ENCODE data around the gene MEIKIN.

Gene MEIKIN

DNA sequence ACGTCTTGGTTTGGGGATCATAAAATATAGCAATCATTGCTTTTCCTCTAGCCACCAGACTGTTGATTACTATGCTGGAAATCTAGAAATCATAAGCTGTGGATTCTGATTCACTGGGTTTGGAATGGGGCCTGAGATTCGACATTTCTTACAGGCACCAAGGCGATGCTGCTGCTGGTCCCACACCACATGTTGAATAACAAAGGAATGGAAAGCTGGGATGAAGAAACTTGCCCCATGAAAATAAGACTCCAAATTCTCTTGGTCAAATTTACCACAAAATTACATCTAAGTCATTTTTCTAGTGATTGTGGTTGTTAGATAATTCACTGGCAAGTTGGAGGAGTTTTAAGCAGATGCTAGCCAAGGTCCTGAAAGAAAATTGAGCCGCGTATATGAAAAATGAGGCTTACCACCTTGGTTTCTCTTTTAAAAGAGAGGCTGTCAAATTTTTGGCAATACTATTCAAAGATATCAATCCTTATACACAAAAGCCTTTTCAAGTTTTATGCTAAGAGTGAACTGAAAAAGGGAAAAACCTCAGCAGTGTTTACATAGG is 23.0 kb upstream of the MEIKIN start:
- Histone ChIP-seq H3K27ac (ENCODE audit: low read length) (no peak overlapping the region), H3K27me3 (ENCODE audit: control insufficient read depth, insufficient read depth, low read length) (no peaks in the 10 kb centered on the region), H3K36me3 (ENCODE audit: control insufficient read depth, low read depth, low read length) (no peaks in the 10 kb centered on the region), H3K9me3 (ENCODE audit: control insufficient read depth, low read depth, low read length) (no peaks in the 10 kb centered on the region), H3K9ac (ENCODE audit: low read length) (no peak overlapping the region), H3K4me3 (ENCODE audit: low read length) (no peak overlapping the region), H3K4me1 (ENCODE audit: control insufficient read depth, low read depth, low read length) (peaks cover 4% of the 10 kb centered on the region)

DNA sequence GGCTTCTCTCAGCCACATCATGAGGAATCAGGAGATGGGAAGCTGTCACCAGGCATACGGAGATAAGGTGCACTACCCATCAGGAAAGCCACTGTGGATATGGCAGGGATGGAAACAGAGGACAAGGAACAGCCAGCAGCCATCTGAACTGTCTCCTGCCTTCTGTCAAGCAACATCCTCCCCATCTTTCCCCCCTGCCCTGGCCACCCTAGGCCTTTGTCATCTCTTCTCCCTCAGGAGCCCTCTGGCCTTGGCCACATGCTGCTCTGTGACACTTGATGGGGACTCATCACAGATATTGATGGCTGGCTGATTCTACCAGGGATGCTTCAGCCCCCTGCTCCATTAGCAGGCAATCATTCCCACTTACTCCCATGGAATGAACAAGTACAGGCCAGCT is 21.1 kb upstream of the MEIKIN start:
- Histone ChIP-seq H3K9me3 (ENCODE audit: control insufficient read depth, low read depth, low read length) (no peaks in the 10 kb centered on the region), H3K27ac (ENCODE audit: low read length) (no peak overlapping the region), H3K4me3 (ENCODE audit: low read length) (no peak overlapping the region), H3K4me1 (ENCODE audit: control insufficient read depth, low read depth, low read length) (peaks cover 3% of the 10 kb centered on the region), H3K27me3 (ENCODE audit: control insufficient read depth, insufficient read depth, low read length) (no peaks in the 10 kb centered on the region), H3K36me3 (ENCODE audit: control insufficient read depth, low read depth, low read length) (no peaks in the 10 kb centered on the region), H3K9ac (ENCODE audit: low read length) (no peak overlapping the region)

DNA sequence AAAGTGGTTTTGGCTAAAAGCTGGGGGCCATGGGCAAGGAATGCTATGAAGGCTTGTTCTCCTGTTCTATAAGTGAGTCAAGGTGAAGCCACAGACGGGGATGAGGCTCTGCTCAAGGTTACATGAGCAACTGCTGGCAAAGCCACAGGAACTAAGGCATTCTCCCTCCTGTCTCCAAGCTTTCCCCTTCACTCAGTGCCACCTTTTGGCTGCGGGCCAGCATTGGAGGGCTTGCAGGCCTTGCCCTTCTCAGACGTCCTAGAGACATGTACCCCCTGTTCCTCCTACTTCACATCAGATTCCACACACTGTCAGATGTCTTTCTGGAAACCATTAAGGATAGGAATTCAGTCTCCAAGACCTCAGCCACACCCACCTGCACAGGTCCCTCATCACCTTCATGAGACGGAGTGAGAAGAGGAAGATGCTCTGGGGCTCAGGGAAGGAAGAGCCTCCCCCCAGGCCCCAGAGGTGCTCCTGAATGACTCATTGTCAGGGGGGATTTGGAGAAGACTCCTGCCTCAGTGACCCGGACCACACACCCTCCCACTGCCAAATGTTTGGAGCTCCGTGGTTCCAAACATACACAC is 20.5 kb upstream of the MEIKIN start:
- H3K27ac ChIP-seq (ENCODE audit: low read length) = no peak overlapping the region
- no peak overlapping the region for H3K9ac ChIP-seq (ENCODE audit: low read length)
- H3K36me3 ChIP-seq (ENCODE audit: control insufficient read depth, low read depth, low read length) = no peaks in the 10 kb centered on the region
- no peaks in the 10 kb centered on the region for H3K27me3 ChIP-seq (ENCODE audit: control insufficient read depth, insufficient read depth, low read length)
- no peaks in the 10 kb centered on the region for H3K9me3 ChIP-seq (ENCODE audit: control insufficient read depth, low read depth, low read length)
- no peak overlapping the region for H3K4me3 ChIP-seq (ENCODE audit: low read length)
- no peaks in the 10 kb centered on the region for H3K4me1 ChIP-seq (ENCODE audit: control insufficient read depth, low read depth, low read length)

- no peak overlapping the region for H3K27ac ChIP-seq (ENCODE audit: low read length)
- no peaks in the 10 kb centered on the region for H3K9me3 ChIP-seq (ENCODE audit: control insufficient read depth, low read depth, low read length)
- no peaks in the 10 kb centered on the region for H3K36me3 ChIP-seq (ENCODE audit: control insufficient read depth, low read depth, low read length)
- no peaks in the 10 kb centered on the region for H3K27me3 ChIP-seq (ENCODE audit: control insufficient read depth, insufficient read depth, low read length)
- H3K4me3 ChIP-seq (ENCODE audit: low read length) = no peak overlapping the region
- no peak overlapping the region for H3K9ac ChIP-seq (ENCODE audit: low read length)
- no peaks in the 10 kb centered on the region for H3K4me1 ChIP-seq (ENCODE audit: control insufficient read depth, low read depth, low read length)
Observed at GRCh38 chr5:131959906-131960305, 14.4 kb upstream of the MEIKIN start.

DNA sequence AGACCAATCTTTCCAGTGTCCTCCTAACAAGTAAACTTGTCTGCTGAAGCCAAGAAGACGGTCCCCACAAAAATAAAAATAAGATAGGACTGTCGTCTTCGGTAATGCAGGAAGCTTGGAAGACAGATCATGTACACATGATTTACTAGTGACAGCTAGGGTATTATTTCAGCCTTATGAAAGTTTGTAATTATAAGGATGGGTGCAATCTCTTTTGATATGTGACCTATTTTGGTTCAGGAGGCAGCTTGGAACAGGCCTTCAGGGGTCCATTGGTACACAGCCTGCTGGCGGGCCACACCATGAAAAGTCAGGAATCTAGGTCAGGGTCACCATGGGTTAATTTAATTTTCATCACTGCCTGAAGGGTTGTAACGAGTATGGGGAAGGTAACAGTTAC is 13.7 kb upstream of the MEIKIN start:
- Histone ChIP-seq H3K36me3 (ENCODE audit: control insufficient read depth, low read depth, low read length) (no peaks in the 10 kb centered on the region), H3K4me3 (ENCODE audit: low read length) (no peak overlapping the region), H3K4me1 (ENCODE audit: control insufficient read depth, low read depth, low read length) (no peaks in the 10 kb centered on the region), H3K27ac (ENCODE audit: low read length) (no peak overlapping the region), H3K9ac (ENCODE audit: low read length) (no peak overlapping the region), H3K27me3 (ENCODE audit: control insufficient read depth, insufficient read depth, low read length) (no peaks in the 10 kb centered on the region), H3K9me3 (ENCODE audit: control insufficient read depth, low read depth, low read length) (no peaks in the 10 kb centered on the region)

GRCh38 chr5:131957721-131958441 is 12.4 kb upstream of the MEIKIN start:
- Histone ChIP-seq H3K36me3 (ENCODE audit: control insufficient read depth, low read depth, low read length) (no peaks in the 10 kb centered on the region), H3K27ac (ENCODE audit: low read length) (no peak overlapping the region), H3K9ac (ENCODE audit: low read length) (no peak overlapping the region), H3K4me1 (ENCODE audit: control insufficient read depth, low read depth, low read length) (no peaks in the 10 kb centered on the region), H3K4me3 (ENCODE audit: low read length) (no peak overlapping the region), H3K27me3 (ENCODE audit: control insufficient read depth, insufficient read depth, low read length) (no peaks in the 10 kb centered on the region), H3K9me3 (ENCODE audit: control insufficient read depth, low read depth, low read length) (no peaks in the 10 kb centered on the region)

- H3K27ac ChIP-seq (ENCODE audit: low read length) = no peak overlapping the region
- H3K9me3 ChIP-seq (ENCODE audit: control insufficient read depth, low read depth, low read length) = no peaks in the 10 kb centered on the region
- no peak overlapping the region for H3K4me3 ChIP-seq (ENCODE audit: low read length)
- H3K36me3 ChIP-seq (ENCODE audit: control insufficient read depth, low read depth, low read length) = no peaks in the 10 kb centered on the region
- H3K4me1 ChIP-seq (ENCODE audit: control insufficient read depth, low read depth, low read length) = no peaks in the 10 kb centered on the region
- H3K27me3 ChIP-seq (ENCODE audit: control insufficient read depth, insufficient read depth, low read length) = no peaks in the 10 kb centered on the region
- no peak overlapping the region for H3K9ac ChIP-seq (ENCODE audit: low read length)
Observed at GRCh38 chr5:131953969-131954368, 8.5 kb upstream of the MEIKIN start.

DNA sequence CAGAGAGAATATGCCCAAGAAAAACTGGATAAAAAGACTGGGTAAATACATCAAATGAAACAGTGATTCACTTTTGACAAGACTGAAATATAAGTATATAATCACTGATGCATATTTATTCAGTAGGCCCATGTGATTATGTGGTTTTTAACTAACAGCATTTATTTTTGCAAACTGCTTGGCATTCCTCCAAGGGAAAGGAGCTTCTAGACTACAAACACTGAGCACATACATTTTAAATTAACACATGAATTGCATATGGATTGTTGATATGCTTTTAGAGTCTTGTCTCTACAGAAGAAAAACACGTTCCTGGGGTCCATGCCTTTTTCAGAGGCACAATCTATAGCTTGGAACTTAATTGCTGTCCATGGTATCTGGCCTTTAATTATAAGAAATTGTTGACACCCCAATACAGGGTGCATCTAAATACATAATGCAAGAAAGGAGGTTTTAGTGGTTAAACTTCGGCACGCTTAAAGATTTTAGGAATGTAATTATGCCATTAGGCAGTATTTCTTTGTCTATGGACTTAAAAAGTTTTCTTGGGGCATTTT is 6.9 kb upstream of the MEIKIN start:
- no peak overlapping the region for H3K9ac ChIP-seq (ENCODE audit: low read length)
- no peaks in the 10 kb centered on the region for H3K9me3 ChIP-seq (ENCODE audit: control insufficient read depth, low read depth, low read length)
- no peaks in the 10 kb centered on the region for H3K36me3 ChIP-seq (ENCODE audit: control insufficient read depth, low read depth, low read length)
- H3K27me3 ChIP-seq (ENCODE audit: control insufficient read depth, insufficient read depth, low read length) = no peaks in the 10 kb centered on the region
- H3K4me1 ChIP-seq (ENCODE audit: control insufficient read depth, low read depth, low read length) = no peaks in the 10 kb centered on the region
- H3K27ac ChIP-seq (ENCODE audit: low read length) = no peak overlapping the region
- H3K4me3 ChIP-seq (ENCODE audit: low read length) = no peak overlapping the region

GRCh38 chr5:131950706-131951105 is 5.2 kb upstream of the MEIKIN start:
- Histone ChIP-seq H3K27ac (ENCODE audit: low read length) (no peak overlapping the region), H3K36me3 (ENCODE audit: control insufficient read depth, low read depth, low read length) (no peaks in the 10 kb centered on the region), H3K4me3 (ENCODE audit: low read length) (no peak overlapping the region), H3K4me1 (ENCODE audit: control insufficient read depth, low read depth, low read length) (no peaks in the 10 kb centered on the region), H3K9me3 (ENCODE audit: control insufficient read depth, low read depth, low read length) (no peaks in the 10 kb centered on the region), H3K27me3 (ENCODE audit: control insufficient read depth, insufficient read depth, low read length) (no peaks in the 10 kb centered on the region), H3K9ac (ENCODE audit: low read length) (no peak overlapping the region)

DNA sequence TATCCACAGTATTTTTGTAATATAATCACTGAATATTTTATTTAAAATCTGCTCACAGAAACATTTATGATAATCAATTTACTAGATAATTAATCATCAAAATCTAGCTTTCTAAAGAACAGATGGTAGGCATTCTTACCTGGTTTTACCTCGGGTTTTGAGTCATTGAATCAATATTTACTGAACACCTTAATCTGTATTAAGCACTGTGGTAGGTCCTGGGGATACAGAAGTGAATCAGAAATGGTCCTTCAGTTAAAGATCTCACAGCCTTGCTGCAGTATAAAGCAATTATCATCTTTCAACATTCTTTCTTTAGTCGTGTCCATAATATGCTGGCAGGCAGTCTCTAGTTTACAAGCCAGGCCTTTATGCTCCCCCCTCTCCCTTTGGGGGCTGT is 2.0 kb upstream of the MEIKIN start:
- H3K27me3 ChIP-seq (ENCODE audit: control insufficient read depth, insufficient read depth, low read length) = no peaks in the 10 kb centered on the region
- no peaks in the 10 kb centered on the region for H3K9me3 ChIP-seq (ENCODE audit: control insufficient read depth, low read depth, low read length)
- H3K4me3 ChIP-seq (ENCODE audit: low read length) = no peak overlapping the region
- no peaks in the 10 kb centered on the region for H3K36me3 ChIP-seq (ENCODE audit: control insufficient read depth, low read depth, low read length)
- no peaks in the 10 kb centered on the region for H3K4me1 ChIP-seq (ENCODE audit: control insufficient read depth, low read depth, low read length)
- H3K9ac ChIP-seq (ENCODE audit: low read length) = no peak overlapping the region
- H3K27ac ChIP-seq (ENCODE audit: low read length) = no peak overlapping the region

GRCh38 chr5:131944702-131945550 is 537 bp downstream of the MEIKIN start:
- no peak overlapping the region for H3K27ac ChIP-seq (ENCODE audit: low read length)
- H3K4me1 ChIP-seq (ENCODE audit: control insufficient read depth, low read depth, low read length) = no peaks in the 10 kb centered on the region
- no peaks in the 10 kb centered on the region for H3K27me3 ChIP-seq (ENCODE audit: control insufficient read depth, insufficient read depth, low read length)
- no peaks in the 10 kb centered on the region for H3K36me3 ChIP-seq (ENCODE audit: control insufficient read depth, low read depth, low read length)
- H3K9ac ChIP-seq (ENCODE audit: low read length) = no peak overlapping the region
- H3K9me3 ChIP-seq (ENCODE audit: control insufficient read depth, low read depth, low read length) = no peaks in the 10 kb centered on the region
- H3K4me3 ChIP-seq (ENCODE audit: low read length) = no peak overlapping the region

Measured in iPS-18a (cell line).